OCI-M2 (cell line): Measurements from ENCODE around the gene OPCML.

ENCODE experiments used
- DNase-seq: peaks from one replicate; lab custom pipeline; 2025; ENCODE audit not compliant: unreplicated experiment; lab: John Stamatoyannopoulos, UW

OPCML gene

DNA sequence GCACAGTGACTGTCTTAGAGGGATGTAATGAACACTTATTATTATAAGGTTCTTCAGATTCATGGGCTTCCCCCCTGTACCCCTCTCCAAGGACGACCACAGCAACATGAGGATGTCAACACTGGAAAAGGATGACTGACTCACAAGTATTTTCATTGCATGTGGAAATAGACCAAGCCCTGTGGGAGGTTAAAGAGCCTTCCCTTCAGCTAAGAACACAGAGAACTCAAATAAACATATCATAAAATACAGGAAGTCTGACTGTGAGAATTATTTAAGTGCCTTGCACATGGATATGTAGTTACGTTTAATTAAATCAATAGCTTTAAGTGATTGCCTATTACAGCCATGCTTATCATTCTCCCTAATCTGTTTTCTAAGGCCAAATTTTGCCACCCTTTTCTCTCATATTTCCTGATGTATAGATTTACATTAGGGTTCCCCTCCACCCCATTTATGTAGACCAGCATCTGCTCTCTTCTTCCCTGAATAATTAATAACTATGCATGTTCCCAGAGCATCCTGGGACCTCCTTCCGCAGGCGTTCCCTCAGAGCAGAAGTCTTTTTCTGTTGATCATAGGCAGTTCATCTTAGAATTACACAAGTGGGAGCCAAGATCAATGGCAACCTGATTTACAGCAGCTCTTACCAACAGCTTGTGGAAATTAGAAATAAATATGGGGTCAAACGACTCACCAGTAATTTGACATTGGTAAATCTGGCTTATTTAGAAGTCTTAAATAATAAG, 226.9 kb downstream of the OPCML start:
- no peak for DNase-seq

DNA sequence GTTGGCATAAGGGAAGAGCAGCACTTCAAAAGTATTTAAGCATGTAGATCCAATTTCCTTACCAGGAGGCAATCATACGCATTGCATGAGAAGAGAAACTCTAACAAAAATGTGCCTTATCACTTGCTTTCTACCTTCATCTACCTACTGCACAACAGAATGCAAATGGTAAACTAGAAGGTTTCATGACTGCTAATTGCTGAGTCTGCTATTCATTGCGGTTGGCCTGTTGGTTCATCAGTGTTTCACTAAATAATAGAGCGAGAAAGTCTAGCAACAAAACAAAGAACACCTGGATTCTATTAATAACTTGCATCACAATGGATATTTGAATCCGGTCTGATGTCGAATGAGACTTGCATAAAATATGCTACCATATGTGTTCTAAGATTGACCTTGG, 229.0 kb downstream of the OPCML start:
- DNase-seq, result no peak

DNA sequence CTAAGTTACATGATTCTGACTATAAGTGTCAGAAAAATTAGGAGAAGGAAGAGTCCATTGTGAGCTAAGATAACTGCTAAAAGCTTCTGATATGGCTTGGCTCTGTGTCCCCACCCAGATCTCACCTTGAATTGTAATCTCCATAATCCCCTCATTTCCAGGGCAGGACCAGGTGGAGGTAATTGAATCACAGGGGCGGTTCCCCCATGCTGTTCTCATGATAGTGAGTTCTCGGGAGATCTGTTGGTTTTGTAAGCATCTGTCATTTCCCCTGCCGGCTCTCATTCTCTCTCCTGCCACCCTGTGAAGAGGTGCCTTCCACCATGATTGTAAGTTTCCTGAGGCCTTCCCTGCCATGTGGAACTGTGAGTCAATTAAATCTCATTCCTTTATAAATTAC, 230.2 kb downstream of the OPCML start:
- no peak for DNase-seq

DNA sequence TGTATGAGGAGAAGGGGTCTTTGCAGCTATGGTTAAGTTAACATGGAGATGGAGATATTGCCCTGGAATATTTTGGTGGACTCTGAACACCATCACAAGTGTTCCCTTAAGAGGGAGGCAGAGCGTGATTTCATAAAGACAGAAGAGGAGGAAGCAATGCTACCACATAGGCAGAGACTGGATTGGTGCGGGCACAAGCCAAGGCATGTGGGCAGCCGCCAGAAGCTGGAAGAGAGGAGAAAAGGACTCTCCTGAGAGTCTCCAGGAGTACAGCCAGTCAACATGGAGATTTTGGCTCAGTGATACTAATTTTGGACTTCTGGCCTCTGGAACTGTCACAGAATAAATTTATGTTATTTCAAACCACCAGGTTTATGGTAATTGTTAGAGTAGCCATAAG, 231.6 kb downstream of the OPCML start:
- no peak for DNase-seq

DNA sequence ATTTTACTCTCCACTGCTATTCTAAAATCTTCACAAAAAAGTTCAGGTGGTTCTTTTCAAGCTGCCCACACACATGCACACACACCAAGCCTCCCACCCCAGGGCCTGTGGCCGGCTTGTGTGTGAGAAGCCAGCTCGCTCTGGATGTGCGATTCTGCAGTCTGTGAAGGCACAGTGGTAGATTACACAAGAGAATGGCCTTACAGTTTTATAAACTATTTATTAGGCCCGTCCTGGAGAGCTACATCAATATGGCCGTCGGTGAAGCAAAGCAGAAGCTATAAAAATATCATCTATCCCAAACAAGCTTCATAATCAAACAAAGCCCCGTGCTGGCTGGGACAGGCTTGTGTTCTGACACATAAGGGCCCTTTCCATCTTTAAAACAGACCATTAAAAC, 240.5 kb downstream of the OPCML start:
- DNase-seq, result no peak

DNA sequence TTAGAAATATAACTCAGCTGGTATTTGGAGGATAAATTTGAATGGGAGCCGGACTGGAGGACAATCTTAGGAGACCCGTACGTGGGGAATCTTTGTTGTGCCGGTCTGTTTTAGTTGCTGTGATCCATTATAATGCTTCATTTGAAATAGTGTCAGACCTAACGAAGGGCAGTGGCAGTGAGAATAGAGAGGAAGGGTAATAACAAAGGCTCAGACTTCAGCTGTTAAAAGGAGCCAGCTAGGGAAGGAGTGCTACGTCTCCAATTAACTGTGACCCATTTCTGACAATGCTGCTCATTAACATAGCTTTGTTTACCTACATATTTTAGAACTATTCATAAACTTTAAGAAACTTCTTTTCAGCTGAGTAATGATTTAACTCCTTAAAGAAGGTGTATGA, 246.9 kb downstream of the OPCML start:
- DNase-seq, result no peak

DNA sequence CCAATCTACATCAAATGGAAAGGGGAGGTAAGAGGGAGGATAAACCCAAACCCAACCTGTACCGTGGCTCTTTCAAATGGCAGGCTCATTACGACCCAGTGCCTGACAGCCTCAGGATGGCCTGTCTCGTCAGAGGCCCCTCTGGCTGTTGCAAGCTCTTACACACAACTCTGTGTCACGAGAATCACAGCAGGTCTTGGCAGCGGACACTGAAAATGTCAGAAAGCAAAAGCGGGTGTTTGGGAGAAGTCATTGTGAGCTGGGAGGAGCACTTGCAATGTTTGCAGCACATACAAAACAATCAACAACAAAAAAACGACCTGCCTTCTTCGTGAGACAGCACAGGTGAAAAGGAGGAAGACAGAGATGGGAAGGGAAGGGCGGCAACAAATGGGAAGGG, 248.1 kb downstream of the OPCML start:
- DNase-seq, result no peak

DNA sequence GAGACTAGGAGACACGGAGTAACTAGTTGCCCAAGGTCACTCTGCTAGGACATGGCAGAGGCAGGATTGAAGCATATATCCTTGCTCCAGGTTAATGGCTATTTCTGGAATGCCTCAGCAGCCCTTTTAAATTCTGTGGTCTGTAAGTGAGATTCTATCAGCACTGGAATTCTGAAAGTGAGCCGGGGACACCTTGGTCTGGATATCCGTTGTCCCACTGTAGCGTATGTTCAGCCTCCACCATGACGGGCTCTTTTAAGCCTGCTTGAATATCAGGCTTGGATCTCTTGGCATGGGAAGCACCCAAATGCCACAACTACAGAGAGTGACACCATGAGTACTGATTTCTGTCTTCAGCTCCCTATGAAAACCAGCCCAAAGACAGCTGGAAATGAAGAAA, 254.4 kb downstream of the OPCML start:
- no peak for DNase-seq

DNA sequence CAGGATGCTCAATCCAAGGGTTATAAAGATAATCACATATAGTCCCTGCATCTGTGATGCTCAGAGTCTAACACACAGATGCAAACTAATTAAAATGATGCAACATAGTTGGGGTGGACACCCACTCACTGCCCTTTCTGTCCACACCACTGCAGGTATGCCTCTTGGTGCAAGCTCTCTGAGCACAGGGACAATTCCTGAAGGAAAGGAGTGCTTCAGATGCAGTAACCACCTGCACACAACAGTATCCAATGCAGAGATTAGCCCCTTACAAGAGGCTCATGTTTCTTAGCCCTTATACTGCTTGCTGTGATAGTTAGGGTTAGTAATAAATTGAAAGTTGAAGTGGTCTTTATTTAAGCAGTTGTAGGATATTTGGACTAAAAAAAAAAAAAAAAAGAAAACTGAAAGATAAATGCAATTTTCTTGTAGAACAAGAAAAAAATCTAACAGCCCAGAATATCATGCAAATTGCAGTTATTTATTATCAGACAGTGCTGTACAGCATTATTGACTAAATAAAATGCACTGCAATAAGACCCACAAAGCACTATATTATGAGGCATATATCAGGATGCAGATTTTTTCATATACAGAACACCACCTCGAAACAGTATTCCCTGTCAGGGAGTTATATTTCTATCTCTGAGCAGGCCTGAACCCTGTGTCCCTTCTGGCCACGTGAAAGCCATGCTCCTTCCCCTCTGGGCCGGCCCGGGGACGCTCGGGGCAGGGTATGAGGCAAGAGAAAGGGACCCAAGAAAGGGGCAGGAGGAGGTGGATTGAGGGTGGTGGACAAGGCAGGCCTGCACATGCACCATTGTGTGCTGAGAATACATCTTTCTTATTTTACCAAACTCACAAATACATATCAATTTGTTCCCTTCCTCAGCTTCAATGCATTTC, 260.2 kb downstream of the OPCML start:
- no peak for DNase-seq

DNA sequence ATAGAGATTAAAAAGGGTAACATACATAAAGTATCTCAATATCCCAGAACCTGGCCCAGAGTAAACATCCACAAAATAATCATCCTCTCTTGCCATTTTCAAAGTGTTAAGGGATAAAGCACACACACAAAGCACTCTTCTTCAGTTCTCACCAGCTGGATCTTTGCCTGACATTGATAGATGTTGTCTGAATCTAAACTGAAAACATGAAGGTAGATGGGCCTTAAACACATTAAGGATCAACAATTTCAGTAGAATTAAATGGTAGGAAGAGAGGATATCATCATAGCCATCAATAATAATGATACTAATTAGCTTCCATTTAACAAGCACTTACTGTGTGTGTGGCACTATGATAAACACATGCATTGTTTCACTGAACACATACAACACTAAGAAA, 261.1 kb downstream of the OPCML start:
- no peak for DNase-seq

DNA sequence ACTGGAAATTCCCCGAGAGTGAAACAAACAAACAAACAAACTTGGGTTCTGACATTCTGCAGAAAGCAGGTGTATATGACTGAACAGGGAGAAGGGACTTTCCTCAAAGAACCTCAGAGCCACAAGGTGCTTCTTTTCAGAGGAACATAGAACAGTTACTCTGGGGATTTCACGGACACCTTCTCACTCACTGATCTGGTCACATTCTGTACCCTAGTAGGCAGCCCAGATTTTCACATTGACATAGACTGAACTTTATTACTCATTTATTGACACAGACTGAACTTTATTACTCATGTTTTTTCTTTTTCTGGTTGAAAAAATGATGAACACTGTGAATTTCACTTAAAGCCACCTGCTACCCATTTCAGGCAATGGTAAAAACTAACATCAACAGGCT, 263.0 kb downstream of the OPCML start:
- no peak for DNase-seq

DNA sequence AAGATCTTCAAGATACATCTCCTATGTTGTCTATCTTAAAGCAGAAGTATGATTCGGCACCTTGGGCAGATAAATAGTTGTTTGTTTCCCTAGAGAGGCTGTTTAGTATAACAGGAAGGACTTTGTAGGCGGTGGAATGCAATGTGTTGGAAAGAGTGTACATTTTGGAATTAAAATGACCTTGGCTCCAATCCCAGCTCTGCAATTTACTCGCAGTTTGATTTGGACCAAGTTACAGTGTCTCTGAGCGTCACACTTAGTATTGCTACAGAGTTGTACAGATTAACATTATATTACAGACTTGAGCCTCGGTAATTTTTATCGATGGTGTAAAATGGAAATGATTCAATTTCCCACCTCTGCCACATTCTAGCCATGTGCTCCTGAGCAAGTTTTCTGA, 265.3 kb downstream of the OPCML start:
- DNase-seq, result no peak

DNA sequence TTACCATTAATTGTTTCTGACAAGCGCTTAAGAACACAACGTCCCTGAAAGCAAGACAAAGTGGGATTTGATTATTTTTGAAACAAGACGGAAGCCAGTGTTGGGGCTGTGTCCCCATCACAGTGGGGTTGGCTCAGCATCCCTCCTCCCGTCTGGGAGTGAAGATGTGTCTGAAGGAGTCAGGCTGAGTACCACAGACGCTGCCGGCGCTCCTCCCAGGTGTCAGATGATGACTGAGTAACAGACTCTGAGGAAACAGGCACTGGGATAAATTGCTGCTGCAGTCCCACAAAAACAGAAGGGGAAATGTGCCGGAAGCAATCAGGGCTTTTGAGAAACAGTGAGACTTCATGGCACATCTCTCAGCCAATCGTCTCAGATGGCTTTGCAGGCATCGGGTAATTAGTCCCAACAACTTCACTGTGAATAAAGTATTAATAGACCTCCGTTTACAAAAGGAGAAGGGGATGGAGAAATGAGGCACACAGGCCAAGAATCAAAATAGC, 266.7 kb downstream of the OPCML start:
- DNase-seq, result no peak

DNA sequence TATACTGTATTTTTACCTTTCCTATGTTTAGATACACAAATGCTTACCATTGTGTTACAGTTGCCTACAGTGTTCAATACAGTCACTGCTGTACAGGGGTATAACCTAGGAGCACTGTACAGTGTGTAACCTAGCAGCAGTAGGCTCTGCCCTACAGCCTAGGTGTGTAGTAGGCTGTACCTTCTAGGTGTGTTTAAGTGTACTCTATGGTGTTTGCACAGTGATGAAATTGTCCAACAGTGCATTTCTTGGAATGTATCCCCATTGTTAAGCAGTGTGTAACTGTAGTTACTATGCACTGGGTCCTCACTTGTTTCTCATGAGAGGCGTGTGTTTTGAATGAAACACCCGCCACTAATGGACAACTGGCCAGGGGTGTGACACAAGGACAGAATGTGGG, 269.0 kb downstream of the OPCML start:
- DNase-seq, result no peak

DNA sequence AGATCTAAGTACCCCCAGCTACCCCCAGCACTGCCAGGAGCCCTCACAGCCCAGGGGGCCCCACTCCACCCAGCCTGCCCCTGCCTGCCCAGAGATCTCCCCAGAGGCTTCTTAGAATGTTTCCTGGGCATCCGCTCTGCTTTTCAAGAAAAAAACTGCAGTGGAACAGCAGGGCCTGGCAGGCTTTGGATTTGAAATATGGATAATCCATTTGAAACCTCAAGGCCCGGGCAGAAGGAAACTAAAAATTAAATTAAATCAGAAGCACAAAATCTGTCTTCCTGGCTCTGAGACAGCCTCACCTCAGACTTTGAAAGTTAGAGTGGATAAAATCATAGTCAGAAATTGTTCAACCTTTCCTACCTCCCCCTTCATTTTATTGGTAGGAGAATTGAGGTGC, 273.6 kb downstream of the OPCML start:
- DNase-seq, result no peak

DNA sequence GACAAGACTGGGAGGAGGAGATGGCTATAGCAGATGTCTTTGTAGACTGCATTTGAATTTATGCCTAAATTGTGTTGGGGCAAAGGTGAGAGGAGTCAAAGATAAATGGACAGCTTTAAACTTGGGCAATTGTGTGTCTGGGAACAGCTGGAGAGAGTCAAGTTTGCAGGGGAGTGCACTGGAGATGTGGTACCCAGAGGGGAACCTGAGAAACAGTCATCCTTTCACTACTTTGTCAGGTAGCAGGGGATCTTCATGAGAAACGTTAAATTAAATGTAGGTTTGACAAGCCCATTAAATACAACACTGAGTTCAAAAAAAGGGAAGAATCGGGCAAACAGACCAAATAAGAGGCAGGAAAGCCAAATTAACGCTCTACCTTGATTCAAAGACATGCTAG, 277.7 kb downstream of the OPCML start:
- no peak for DNase-seq

DNA sequence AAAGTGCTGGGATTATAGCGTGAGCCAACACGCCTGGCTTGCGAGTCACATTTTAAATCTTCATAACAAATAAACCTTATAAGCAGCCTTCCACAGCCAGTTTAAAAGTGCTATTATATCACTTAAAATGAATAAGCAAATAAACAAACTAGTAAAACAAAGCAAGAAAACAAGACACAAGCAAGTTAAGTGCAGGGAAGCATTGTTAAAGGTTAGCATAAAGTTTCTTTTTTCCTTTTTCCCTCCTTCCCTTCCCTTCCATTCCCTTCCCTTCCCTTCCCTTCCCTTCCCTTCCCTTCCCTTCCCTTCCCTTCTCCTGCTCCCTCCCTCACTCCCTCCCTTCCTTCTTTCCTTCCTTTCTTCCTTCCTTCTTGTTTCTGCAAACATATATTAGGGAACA, 278.7 kb downstream of the OPCML start:
- no peak for DNase-seq

DNA sequence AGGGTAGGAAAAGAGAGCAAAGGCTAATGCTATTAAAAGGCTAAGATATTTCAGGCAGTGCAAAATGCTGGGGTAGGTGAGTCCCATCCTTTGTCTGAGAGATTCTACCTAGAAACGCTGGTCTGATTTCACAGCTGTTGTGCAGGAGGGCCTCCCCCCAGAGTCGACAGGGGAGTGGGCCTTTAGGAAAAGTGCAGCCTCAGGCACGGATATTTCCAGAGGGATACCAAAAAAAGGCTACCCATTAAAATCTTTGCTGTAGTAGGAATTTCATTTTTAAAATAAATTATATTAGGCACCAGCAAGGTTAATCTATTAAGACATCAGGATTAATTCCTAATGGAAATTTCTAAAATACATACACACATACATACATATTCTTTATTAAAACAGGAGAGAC, 280.5 kb downstream of the OPCML start:
- no peak for DNase-seq

DNA sequence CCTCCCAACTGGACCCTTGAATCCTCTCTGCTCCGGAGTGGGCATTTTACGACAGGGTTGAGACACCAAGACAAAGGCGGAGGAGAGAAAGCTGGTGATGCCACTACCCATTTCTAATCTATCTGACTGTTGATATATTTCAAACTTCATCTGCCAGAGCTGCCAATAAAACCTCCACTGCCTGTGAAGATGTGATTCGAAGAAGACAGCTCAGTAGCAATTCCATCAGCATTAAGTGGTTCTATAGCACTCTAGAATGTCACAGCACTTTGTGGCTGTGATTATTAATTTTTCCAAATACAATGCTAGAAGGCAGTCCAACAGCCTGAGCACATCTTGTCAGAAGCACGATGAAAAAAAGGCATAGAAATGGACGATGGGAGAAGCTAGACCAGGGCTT, 282.8 kb downstream of the OPCML start:
- no peak for DNase-seq

DNA sequence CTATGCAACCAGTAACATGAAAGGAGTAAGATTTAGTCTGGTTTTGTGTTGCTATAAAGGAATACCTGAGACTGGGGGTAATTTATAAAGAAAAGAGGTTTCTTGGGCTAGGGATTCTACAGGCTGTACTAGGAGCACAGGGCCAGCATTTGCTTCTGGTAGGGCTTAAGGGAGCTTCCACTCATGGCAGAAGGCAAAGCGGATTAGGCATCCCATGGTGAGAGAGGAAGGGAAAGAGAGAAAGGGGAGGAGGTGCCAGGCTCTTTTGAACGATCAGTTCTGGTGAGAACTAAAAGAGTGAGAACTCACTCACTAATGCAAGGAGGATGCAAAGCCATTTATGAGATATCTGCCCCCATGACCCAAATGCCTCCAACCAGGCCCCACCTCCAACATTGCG, 283.2 kb downstream of the OPCML start:
- DNase-seq, result no peak

DNA sequence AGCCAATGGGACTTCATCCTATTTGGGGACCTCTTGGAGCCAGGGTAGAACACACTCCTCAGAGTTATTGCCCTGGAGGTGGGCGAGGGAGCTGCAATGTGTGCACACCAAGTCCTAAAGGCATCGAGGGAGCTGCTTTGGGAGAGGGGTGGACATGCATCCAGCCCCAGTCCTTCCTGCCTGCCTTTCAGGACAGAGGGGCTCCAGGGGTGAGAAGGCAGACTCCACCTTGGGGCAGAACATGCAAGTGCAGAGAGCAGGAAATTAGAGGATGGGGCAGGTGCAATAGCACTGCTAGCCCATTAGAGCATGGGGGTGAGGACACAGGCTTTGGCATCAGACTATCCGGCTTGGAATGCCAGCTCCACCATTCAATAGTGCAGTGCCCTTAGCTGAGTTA, 288.5 kb downstream of the OPCML start:
- no peak for DNase-seq

DNA sequence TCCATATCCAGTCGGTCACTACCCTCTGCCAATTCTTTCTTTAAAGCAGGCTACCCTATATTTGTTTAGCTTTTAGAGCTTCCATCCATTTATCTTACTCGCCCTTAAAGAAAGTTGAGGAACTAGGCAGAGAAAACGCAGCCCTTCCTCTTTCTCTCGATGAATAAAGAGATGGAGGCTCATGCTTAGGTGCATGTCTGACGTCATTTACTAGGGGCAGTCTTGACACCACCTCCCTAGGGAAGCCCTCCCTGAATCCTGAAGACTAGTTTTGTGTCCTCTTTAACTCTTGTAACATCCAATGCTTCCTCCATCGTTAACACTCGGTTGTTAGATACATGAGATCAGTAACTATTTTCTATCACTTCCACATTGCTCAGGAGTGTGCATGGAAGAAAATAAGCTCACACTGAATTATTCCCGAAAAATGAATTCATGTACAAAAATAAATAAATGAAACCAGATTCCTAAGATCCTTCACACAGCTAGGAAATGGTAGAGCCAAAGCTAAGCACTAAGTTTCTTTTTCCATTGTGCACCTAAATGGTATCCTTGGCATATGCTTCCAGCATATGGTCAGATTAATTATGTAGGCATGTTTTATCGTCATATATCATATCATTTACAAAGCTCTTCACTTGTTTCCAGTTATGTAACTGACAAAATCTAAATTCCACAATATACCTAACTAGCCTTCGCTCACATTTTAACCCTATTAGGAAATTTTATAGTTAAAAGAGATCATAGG, 291.2 kb downstream of the OPCML start:
- no peak for DNase-seq
